GM12865 (cell line): ENCODE data around the gene CALD1.

Experiments used
- DNase-seq: peaks from one replicate; pipeline ENCODE4 v3.0.0; 2010; ENCODE audit warnings: low read depth
- H3K4me3 ChIP-seq: 2 replicates; pipeline ENCODE4 v1.5.1; 2011; ENCODE audit warnings: mild to moderate bottlenecking, low read depth, low read length, control low read depth
- CTCF ChIP-seq: IDR thresholded peaks from 2 replicates; pipeline ENCODE4 v1.5.1; 2011; ENCODE audit warnings: low read length, control low read depth, low read depth, inconsistent platforms; ENCODE audit not compliant: insufficient read depth; ENCODE audit errors: missing control alignments

CALD1 gene

GRCh38 chr7:134997214-134997885 lies 217.9 kb downstream of the CALD1 start:
- DNase-seq: no peak
- no peak for TF ChIP-seq CTCF
- H3K4me3 ChIP-seq: no peak overlapping the region

DNA sequence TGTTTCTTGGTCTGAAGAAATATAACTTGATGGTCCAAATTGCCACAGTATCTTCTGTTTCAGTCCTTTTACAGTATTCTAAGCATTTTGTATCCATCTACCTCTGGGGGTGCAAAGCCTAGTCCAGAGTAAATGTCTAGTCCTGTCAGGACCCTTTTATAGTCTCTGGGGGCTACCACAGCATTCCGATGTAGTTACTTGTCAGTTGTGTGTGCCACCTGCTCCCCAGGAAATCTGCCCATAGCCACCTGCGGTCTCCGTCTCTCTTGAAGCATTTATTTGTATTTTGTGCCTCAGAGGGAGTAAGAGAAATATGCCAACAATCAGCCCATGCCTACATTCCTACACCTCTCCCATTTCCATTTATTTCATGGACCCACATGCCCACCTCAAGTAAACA lies 219.7 kb downstream of the CALD1 start:
- no peak overlapping the region for H3K4me3 ChIP-seq
- no peak for TF ChIP-seq CTCF
- DNase-seq: no peak

DNA sequence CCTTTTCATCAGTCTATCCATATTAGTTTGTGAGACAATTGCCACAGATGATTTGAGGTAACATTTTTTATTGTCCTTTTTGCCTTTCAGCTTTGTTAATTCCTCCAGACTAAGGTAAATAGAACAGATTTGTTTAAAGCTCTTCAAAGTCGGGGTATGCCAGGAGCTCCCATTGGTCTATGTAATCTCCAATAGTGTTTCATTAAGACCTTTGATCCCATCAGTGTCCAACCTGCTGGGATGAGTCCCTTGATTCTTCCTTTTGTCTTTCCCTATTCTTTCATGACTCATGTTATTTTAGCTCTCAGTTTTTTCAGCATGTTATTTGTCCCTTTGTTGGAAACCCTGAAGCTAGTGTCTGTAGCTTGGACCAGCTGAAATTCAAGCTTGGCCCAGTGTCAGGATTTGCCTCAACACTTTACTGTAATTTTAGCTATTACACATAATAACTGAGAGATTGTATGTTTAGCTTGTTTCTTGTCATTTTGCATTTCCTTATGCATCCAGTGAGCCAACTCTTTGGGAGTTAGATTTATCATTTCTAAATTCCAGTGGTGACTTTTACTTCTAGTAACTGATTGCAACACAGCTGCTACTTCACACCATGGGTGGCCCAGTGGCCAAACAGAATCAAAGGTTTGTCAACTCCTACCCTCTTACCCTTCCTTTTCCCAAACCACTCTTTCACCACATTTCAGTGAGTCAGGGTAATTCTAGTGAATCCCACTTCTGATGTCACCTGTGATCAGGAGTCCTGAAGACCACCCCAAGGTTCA lies 222.1 kb downstream of the CALD1 start:
- TF ChIP-seq CTCF: no peak
- no peak overlapping the region for H3K4me3 ChIP-seq
- no peak for DNase-seq

DNA sequence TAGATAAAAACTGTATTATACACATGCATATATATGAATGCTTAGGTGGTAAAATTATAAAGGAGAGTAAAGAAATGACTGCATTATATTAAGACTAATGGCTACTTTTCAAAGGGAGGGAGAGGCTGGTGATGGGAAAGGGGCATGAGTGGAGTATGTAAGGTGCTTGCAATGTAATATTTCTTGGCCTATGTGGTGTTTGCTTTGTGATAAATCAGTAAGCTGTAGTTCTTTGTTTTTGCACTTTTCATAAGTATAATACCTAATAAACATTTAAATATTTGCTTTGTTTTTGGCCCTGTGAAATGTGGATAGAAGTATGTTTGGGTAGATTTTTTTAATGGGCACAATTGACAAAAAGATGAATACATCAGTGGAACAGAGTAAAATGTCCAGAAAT lies 232.8 kb downstream of the CALD1 start:
- DNase-seq: no peak
- H3K4me3 ChIP-seq: no peak overlapping the region
- no peak for TF ChIP-seq CTCF
